Motor neuron (in vitro differentiated cells): ENCODE results near the gene GORASP2. TPM values are rescaled to one million over a fixed set of nuclear protein-coding genes. Genes with fewer than 3 reads are reported as not detected.

Source experiments
- ATAC-seq, 8 experiments: fragments of 200-7000 bp; cut with Tn5 transposase; replicated peaks in 6 of 8; 2 replicates each; pipeline ENCODE4 v1.8.0; 2021; ENCODE audit warnings: mild to moderate bottlenecking in 8 of 8, moderate library complexity in 8 of 8
- H3K27ac ChIP-seq, 2 donors: fragments of 250-450 bp; sonication (Bioruptor Pico); 2 replicates each; pipeline ENCODE4 v1.9.0; 2021; ENCODE audit warnings: antibody characterized with exemption in 2 of 2, mild to moderate bottlenecking in 2 of 2, moderate library complexity in 1 of 2
- H3K4me1 ChIP-seq, 2 donors: fragments of 250-450 bp; sonication (Bioruptor Pico); replicated peaks in 1 of 2; 2 replicates each; pipeline ENCODE4 v1.6.1; 2021; ENCODE audit warnings: antibody characterized with exemption in 2 of 2, mild to moderate bottlenecking in 2 of 2, moderate library complexity in 1 of 2
- H3K4me3 ChIP-seq, 5 donors: fragments of 250-450 bp; sonication (Bioruptor Pico); 2 replicates each; pipeline ENCODE4 v1.9.0; 2021; ENCODE audit warnings: antibody characterized with exemption in 5 of 5, mild to moderate bottlenecking in 5 of 5, moderate library complexity in 4 of 5
- WGBS, 10 experiments: fragments of 450-650 bp; shearing (Covaris generic); methylation state at CpG; one replicate each; pipeline ENCODE4 v1.0.0; 2022; 5-methylcytosine and 5-hydroxymethylcytosine counted together
- in situ Hi-C, 9 experiments: fragments of 400-800 bp; cut with MboI; loops; one replicate each; pipeline ENCODE4 v1.15.0; 2021; ENCODE audit warnings: low sequenced_read_pairs in 9 of 9, low pct_unique_long_range_greater_than_20kb in 2 of 9; ENCODE audit not compliant: unreplicated experiment in 9 of 9
- total RNA-seq, 8 experiments: library from RNA; unstranded; fragments of 300-600 nt; gene quantifications; 2 replicates each; pipeline versions ENCODE4 v1.2.3 to v1.2.4, GENCODE V29; 2022

GORASP2 gene
- total RNA-seq = 10 to 100 TPM; 31.9 to 62.9 (median 46.7) TPM

- Histone ChIP-seq H3K27ac (peak within 1 kb of the TSS; percentile 97 to 98), H3K4me3 (peak within 1 kb of the TSS; percentile 69 to 85 (median 80)), H3K4me1 (peaks cover 9 to 20% of the 10 kb centered on the region in 2 donors)
- ATAC-seq = peak; percentile 83 to 97 (median 96)
- in situ Hi-C loops = no loop called here
- WGBS, 10 experiments = 0 to 20% (median 5%) methylated on average over 1 to 14 of the region's 95 CpGs; no CpG with 5 or more reads in 4 of the 10 experiments
Observed at GRCh38 chr2:170928824-170929685, at the start of gene GORASP2. GORASP2 (plus strand) TSS chr2:170929253; CDS start chr2:170929341, 88 bp downstream.

GRCh38 chr2:170881840-170882239 lies 47.2 kb upstream of the GORASP2 start:
- peaks cover 0 to 15% of the 10 kb centered on the region in 2 donors for H3K4me1 ChIP-seq
- H3K4me3 ChIP-seq = no peak overlapping the region
- WGBS, 10 experiments = 10 to 100% (median 60%) methylated on average over 1 to 3 of the region's 3 CpGs; no CpG with 5 or more reads in 1 of the 10 experiments
- ATAC-seq = no peak
- in situ Hi-C loops = no loop called here
- no peak overlapping the region for H3K27ac ChIP-seq

GRCh38 chr2:170882758-170883157 lies 46.3 kb upstream of the GORASP2 start:
- WGBS, 10 experiments = 0 to 90% (median 81%) methylated on average over 1 of the region's 2 CpGs; no CpG with 5 or more reads in 7 of the 10 experiments
- in situ Hi-C loops = no loop called here
- no peak for ATAC-seq
- no peak overlapping the region for H3K27ac ChIP-seq
- no peak overlapping the region for H3K4me3 ChIP-seq
- H3K4me1 ChIP-seq = peaks cover 0 to 15% of the 10 kb centered on the region in 2 donors

GRCh38 chr2:170883683-170884082 lies 45.4 kb upstream of the GORASP2 start:
- ATAC-seq = peak in 1 of 8 experiments; percentile 16
- no peak overlapping the region for H3K4me3 ChIP-seq
- H3K27ac ChIP-seq = no peak overlapping the region
- 41 to 100% (median 78%) methylated on average over 1 to 2 of the region's 2 CpGs; no CpG with 5 or more reads in 5 of the 10 experiments for WGBS, 10 experiments
- peaks cover 0 to 15% of the 10 kb centered on the region in 2 donors for H3K4me1 ChIP-seq
- in situ Hi-C loops = no loop called here

GRCh38 chr2:170885130-170885791 lies 43.8 kb upstream of the GORASP2 start:
- WGBS, 10 experiments = 20 to 84% (median 66%) methylated on average over 1 to 5 of the region's 5 CpGs; no CpG with 5 or more reads in 2 of the 10 experiments

GRCh38 chr2:170886386-170886785 lies 42.7 kb upstream of the GORASP2 start:
- ATAC-seq = peak in 3 of 8 experiments; percentile 72 to 87 (median 74)
- in situ Hi-C loops = no loop called here
- 89 to 100% methylated on average over 1 of the region's 1 CpG; no CpG with 5 or more reads in 8 of the 10 experiments for WGBS, 10 experiments

More at GRCh38 chr2:170885130-170885791, 43.8 kb upstream of the GORASP2 start:
- no peak overlapping the region for H3K4me3 ChIP-seq
- H3K4me1 ChIP-seq = peaks cover 0 to 13% of the 10 kb centered on the region in 2 donors
- ATAC-seq = peak in 3 of 8 experiments; percentile 13 to 70 (median 56)
- in situ Hi-C loops = no loop called here
- H3K27ac ChIP-seq = no peak overlapping the region

GRCh38 chr2:170887496-170887895 lies 41.6 kb upstream of the GORASP2 start:
- no peak for ATAC-seq
- in situ Hi-C loops = no loop called here
- H3K27ac ChIP-seq = no peak overlapping the region
- no peak overlapping the region for H3K4me3 ChIP-seq
- no peaks in the 10 kb centered on the region for H3K4me1 ChIP-seq

More at GRCh38 chr2:170886386-170886785, 42.7 kb upstream of the GORASP2 start:
- no peak overlapping the region for H3K4me3 ChIP-seq
- peaks cover 0 to 3% of the 10 kb centered on the region in 2 donors for H3K4me1 ChIP-seq
- H3K27ac ChIP-seq = no peak overlapping the region

GRCh38 chr2:170887896-170888295 lies 41.2 kb upstream of the GORASP2 start:
- no peak overlapping the region for H3K4me3 ChIP-seq

GRCh38 chr2:170891893-170892292 lies 37.2 kb upstream of the GORASP2 start:
- Histone ChIP-seq H3K4me3 (no peak overlapping the region), H3K4me1 (peaks cover 0 to 14% of the 10 kb centered on the region in 2 donors), H3K27ac (no peak overlapping the region)
- in situ Hi-C loops = no loop called here
- ATAC-seq = no peak
- 20 to 100% (median 85%) methylated on average over 1 to 4 of the region's 4 CpGs; no CpG with 5 or more reads in 3 of the 10 experiments for WGBS, 10 experiments

More at GRCh38 chr2:170887896-170888295, 41.2 kb upstream of the GORASP2 start:
- no peak for ATAC-seq
- in situ Hi-C loops = no loop called here
- no peak overlapping the region for H3K27ac ChIP-seq
- no peaks in the 10 kb centered on the region for H3K4me1 ChIP-seq
- 14 to 100% (median 78%) methylated on average over 1 to 3 of the region's 3 CpGs for WGBS, 10 experiments

GRCh38 chr2:170892391-170892951 lies 36.6 kb upstream of the GORASP2 start:
- 38 to 88% (median 70%) methylated on average over 3 to 9 of the region's 9 CpGs; no CpG with 5 or more reads in 1 of the 10 experiments for WGBS, 10 experiments
- no peak overlapping the region for H3K27ac ChIP-seq
- peaks cover 0 to 16% of the 10 kb centered on the region in 2 donors for H3K4me1 ChIP-seq
- no peak overlapping the region for H3K4me3 ChIP-seq
- ATAC-seq = no peak
- in situ Hi-C loops = no loop called here

GRCh38 chr2:170895023-170895757 lies 33.9 kb upstream of the GORASP2 start:
- Histone ChIP-seq H3K4me3 (no peak overlapping the region), H3K4me1 (peaks cover 0 to 16% of the 10 kb centered on the region in 2 donors), H3K27ac (no peak overlapping the region)
- 5 to 78% (median 74%) methylated on average over 1 to 3 of the region's 3 CpGs; no CpG with 5 or more reads in 3 of the 10 experiments for WGBS, 10 experiments
- ATAC-seq = peak in 4 of 8 experiments; percentile 16 to 78 (median 47)
- in situ Hi-C loops = no loop called here

- WGBS, 10 experiments = 0 to 100% (median 91%) methylated on average over 1 to 3 of the region's 4 CpGs; no CpG with 5 or more reads in 3 of the 10 experiments
- peaks cover 0 to 16% of the 10 kb centered on the region in 2 donors for H3K4me1 ChIP-seq
- H3K4me3 ChIP-seq = no peak overlapping the region
- in situ Hi-C loops = no loop called here
- no peak overlapping the region for H3K27ac ChIP-seq
- peak in 2 of 8 experiments; percentile 38 to 53 for ATAC-seq
Observed at GRCh38 chr2:170896622-170897021, 32.4 kb upstream of the GORASP2 start.
